ENCODE results near the gene HOOK2. TPM values are rescaled to one million over a fixed set of nuclear protein-coding genes. Genes with fewer than 3 reads are reported as not detected.

Gene HOOK2
- total RNA-seq, 2 donors from 2014 or later, result 22.6 to 102 TPM

DNA sequence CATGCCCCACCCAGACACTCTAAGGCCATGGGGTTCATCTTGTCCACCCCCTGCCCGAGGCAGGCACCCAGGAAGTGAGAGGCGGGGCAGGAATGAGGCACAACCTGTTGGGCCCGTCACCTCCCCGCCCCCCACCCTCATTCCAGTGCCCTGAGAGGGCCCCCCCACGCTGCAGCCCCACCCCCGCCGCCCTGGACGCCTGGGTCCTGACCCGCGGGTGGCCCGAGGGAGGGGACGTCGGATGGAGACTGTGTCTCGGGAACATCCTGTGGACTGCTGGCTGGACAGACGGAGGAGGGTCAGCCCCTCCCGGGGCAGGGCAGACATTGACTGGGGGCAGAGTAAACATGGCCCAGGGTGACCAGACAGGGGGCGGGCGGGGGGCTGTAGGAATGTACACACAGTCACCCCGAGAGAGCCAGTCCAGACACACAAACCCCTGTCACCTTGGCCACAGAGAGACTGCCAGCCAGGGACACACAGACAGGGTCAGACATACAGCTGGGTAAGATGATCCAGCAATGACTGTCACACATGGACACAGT lies 8.6 kb upstream of the HOOK2 start:
- ATAC-seq (ENCODE audit: insufficient number of reproducible peaks, low FRiP score, low read depth) (no peak), DNase-seq (ENCODE audit: low spot score) (no peak)
- Histone ChIP-seq H3K36me3 (no peaks in the 10 kb centered on the region), H3K4me1 (ENCODE audit: control insufficient read depth in 1 of 2, low read depth in 2 of 2) (peaks cover 54 to 81% of the 10 kb centered on the region in 2 donors), H3K4me3 (peak overlapping the region; percentile 76), H3K27ac (peak overlapping the region; percentile 99 to 100), H3K9me3 (no peaks in the 10 kb centered on the region), H3K27me3 (replicated peaks; ENCODE audit: insufficient read depth) (no peaks in the 10 kb centered on the region)
- TF ChIP-seq CTCF (IDR thresholded peaks at IDR 0.05), result no peak

- Histone ChIP-seq H3K27ac (peak overlapping the region; percentile 99 to 100), H3K4me1 (ENCODE audit: control insufficient read depth in 1 of 2, low read depth in 2 of 2) (peaks cover 52 to 81% of the 10 kb centered on the region in 2 donors), H3K27me3 (replicated peaks; ENCODE audit: insufficient read depth) (no peaks in the 10 kb centered on the region), H3K4me3 (peak overlapping the region; percentile 76), H3K36me3 (no peaks in the 10 kb centered on the region), H3K9me3 (no peaks in the 10 kb centered on the region)
- TF ChIP-seq CTCF (IDR thresholded peaks at IDR 0.05), result no peak
- DNase-seq (ENCODE audit: low spot score) (no peak), ATAC-seq (ENCODE audit: insufficient number of reproducible peaks, low FRiP score, low read depth) (no peak)
These were observed 8.0 kb upstream of the HOOK2 start for GRCh38 chr19:12783291-12783848.

DNA sequence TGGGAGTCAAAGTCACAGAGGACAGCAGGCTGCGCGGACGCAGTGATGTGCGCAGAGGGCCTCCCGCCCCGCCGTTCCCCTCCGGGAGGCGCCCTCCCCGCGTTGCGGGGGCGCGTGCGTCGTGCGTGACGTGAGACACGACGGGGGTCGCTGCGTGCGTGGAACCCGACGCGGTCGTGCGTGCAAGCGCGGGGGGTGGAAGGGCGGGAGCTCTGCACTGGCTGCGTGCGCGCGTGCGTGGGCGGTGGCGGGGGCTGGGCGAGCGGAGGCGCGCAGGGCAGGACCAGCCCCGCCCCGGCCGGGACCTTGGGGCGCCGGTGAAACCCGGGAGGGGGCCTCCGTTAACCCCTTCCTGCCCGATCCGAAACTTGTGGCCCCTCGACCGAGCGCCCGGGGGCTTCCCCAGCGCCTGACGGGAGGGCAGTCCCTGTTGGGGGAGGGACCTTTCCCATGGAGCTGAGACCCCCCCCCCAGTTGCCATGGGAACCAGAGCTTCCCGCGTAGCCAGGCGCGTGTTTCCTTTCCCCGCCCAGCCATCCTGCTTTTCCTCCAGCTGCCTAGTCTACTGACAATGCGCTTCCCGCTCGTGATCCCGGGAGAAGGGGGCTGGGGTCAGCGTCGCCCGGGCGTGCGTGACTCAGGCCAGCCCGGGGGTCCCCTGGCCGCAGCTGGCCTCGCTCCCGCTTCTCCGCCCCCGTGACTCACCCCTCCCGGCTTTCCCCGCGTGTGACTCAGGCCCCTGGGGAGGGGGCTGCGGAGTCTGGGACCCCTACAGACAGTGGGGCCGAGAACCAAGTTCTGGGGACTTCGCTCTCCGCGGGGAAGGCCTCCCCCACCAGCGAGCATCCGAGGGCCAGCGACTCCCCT lies 7.3 kb upstream of the HOOK2 start:
- Histone ChIP-seq H3K9me3 (no peaks in the 10 kb centered on the region), H3K4me1 (ENCODE audit: control insufficient read depth in 1 of 2, low read depth in 2 of 2) (peaks cover 45 to 81% of the 10 kb centered on the region in 2 donors), H3K4me3 (peak overlapping the region; percentile 76), H3K36me3 (no peaks in the 10 kb centered on the region), H3K27me3 (replicated peaks; ENCODE audit: insufficient read depth) (no peaks in the 10 kb centered on the region), H3K27ac (peak overlapping the region; percentile 99 to 100)
- TF ChIP-seq CTCF (IDR thresholded peaks at IDR 0.05), result peak; percentile 20
- ATAC-seq (ENCODE audit: insufficient number of reproducible peaks, low FRiP score, low read depth), result no peak
- DNase-seq (ENCODE audit: low spot score), result no peak

GRCh38 chr19:12782174-12782423 lies 6.7 kb upstream of the HOOK2 start:
- DNase-seq (ENCODE audit: low spot score) (no peak), ATAC-seq (ENCODE audit: insufficient number of reproducible peaks, low FRiP score, low read depth) (no peak)
- peak overlapping the region; percentile 99 to 100 for H3K27ac ChIP-seq
- no peaks in the 10 kb centered on the region for H3K27me3 ChIP-seq (replicated peaks; ENCODE audit: insufficient read depth)
- TF ChIP-seq CTCF (IDR thresholded peaks at IDR 0.05), result no peak
- H3K4me3 ChIP-seq, result peak overlapping the region; percentile 76
- no peaks in the 10 kb centered on the region for H3K36me3 ChIP-seq
- no peaks in the 10 kb centered on the region for H3K9me3 ChIP-seq
- peaks cover 42 to 79% of the 10 kb centered on the region in 2 donors for H3K4me1 ChIP-seq (ENCODE audit: control insufficient read depth in 1 of 2, low read depth in 2 of 2)

DNA sequence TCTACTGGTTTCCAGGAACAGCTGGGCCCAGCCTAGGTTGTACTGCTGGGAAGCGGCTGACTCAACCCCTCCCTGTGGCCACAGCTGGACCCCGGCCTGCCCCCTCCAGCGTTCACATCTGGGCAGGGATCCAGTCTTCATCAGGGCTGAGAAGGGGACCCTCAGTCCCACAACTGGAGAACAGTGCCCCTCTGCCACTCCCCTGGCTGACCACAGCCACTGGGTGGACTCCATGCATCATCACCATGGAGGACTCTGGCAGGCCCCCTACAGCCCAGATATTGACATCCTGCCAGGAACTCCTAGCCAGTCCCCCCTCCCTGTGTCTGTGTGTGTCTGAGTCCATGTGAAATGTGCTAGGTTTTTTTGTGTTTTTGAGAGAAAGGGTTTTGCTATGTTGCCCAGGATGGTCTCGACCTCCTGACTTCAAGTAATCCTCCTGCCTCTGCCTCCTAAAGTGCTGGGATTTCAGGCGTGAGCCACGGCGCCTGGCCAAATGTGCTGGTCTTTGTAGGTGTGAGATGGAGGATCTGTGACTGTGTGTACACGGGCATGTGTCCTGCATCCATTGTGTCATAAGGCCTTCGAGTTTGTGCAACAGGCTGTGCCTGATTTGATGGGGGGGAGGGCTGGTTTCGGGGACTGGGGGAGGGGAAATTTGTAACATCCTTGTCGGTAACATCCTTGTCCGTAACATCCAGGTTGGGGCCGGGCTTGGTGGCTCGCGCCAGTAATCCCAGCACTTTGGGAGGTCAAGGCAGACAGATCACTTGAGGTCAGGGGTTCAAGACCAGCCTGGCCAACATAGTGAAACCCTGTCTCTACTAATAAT lies 4.0 kb upstream of the HOOK2 start:
- ATAC-seq (ENCODE audit: insufficient number of reproducible peaks, low FRiP score, low read depth), result no peak
- Histone ChIP-seq H3K27ac (peak overlapping the region; percentile 94 to 95), H3K36me3 (no peaks in the 10 kb centered on the region), H3K4me3 (peak overlapping the region; percentile 85), H3K27me3 (replicated peaks; ENCODE audit: insufficient read depth) (no peaks in the 10 kb centered on the region), H3K9me3 (no peaks in the 10 kb centered on the region), H3K4me1 (ENCODE audit: control insufficient read depth in 1 of 2, low read depth in 2 of 2) (peaks cover 24 to 61% of the 10 kb centered on the region in 2 donors)
- no peak for TF ChIP-seq CTCF (IDR thresholded peaks at IDR 0.05)
- no peak for DNase-seq (ENCODE audit: low spot score)
